ENCODE data around the gene MAGI2.

Gene MAGI2

GRCh38 chr7:78703391-78703790 lies 750.1 kb downstream of the MAGI2 start:
- no peak for DNase-seq

DNA sequence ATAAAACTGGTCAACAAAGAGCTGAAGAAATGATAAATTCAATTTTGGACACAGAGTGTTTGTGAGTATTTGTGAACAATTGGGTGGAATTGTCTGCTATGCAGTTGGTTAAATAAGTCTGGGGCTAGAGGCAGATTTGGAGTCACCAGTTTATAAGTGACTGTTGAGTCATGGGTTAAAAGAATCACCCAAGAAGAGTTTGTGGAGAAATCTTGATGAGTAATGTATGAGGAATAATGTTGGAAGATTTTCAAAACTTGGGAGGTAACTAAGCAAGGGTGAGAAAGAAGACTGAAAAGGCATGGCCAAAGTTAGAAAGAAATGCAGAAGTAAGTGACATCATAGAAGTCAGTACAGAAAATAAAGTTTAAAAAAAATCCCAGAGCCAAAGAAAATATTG lies 750.7 kb downstream of the MAGI2 start:
- no peak for DNase-seq

DNA sequence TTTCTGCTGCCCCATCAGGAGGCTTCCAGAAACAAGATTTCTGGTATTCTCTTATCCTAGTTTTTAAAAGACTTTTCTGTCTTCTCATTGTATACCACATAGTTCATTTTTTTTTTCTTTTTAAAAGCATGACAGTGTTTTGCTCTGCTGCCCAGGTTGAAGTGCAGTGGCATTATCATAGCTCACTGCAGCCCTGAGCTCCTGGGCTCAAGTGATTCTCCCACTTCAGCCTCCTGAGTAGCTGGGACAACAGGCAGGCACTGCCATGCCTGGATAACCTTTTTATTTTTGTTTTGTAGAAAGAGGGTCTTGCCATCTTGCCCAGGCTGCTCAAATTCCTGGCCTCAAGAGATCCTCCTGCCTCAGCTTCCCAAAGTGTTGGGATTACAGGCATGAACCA lies 757.6 kb downstream of the MAGI2 start:
- DNase-seq: no peak

DNA sequence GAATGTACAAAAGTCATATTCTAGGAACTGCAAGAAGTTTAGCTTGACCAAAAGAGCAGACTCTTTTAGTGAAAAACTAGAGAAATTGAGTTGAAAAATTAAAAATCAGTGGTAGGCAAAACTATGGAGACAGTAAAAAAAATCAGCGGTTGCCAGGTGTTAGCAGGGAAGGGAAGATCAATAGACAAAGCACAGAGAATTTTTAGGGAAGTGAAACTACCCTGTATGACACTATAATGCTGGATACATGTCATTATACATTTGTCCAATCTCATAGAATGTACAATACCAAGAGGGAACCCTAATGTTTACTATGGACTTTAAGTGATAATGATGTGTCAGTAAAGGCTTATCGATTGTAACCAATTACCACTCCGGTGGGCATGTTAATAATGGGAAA lies 761.9 kb downstream of the MAGI2 start:
- DNase-seq: no peak

DNA sequence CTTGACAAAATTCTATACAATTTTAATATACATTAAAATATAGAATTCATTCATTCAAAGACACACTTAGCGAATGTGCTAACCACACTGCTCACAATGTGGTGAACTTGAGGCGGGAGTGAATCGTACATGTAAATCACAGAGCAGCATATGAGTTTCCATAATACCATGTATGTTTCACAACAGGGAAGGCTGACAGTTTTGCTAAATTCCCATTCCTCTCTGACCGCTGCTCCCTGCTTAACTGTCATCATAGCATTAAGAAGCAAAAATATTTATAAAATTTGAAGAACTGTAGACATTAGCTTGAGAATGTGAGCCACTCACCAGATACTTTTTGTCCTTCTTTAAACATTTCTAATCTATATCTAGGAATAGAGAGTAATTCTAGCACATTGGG lies 763.3 kb downstream of the MAGI2 start:
- no peak for DNase-seq

DNA sequence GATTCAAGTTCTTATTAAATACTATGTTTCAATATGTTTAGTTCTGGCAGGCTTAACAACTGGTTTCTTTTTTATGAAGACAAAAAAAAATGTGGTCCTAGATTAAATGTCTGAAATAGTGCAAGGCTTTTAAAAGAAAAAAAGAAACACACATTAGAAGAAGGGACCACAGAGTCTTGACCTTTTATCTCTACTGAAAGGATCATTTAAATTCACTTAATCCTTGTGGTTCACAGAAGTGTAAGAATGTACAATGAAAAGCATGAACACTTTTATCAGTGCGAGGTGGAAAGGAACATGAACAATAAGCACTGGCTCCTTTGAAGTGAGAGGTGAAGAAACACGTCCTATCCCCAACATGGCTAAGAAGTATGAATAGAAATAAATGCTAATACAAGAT lies 765.1 kb downstream of the MAGI2 start:
- no peak for DNase-seq

GRCh38 chr7:78686189-78686588 lies 767.3 kb downstream of the MAGI2 start:
- DNase-seq: no peak

- no peak for DNase-seq
Measured at GRCh38 chr7:78684201-78684600, 769.3 kb downstream of the MAGI2 start.

GRCh38 chr7:78683566-78683965 lies 769.9 kb downstream of the MAGI2 start:
- DNase-seq: no peak

GRCh38 chr7:78679112-78679876 lies 774.2 kb downstream of the MAGI2 start:
- no peak for DNase-seq

DNA sequence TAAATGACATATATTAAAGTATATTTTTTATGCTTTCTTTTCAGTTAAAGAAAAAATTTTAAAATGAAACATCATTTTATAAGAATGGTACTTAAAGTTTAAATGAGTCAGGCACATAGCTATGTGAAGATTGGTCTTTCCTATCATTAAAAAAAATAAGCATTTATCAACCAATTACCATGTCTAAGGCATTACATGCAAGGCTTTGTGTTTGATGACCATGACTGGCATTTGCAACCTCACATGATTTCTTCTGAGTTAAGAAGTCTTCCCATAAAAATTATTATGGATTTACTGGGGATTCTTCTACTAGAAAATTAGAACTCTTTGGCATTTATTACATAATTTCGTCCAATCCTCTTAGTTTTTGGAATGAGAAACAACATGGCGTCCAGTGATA lies 776.1 kb downstream of the MAGI2 start:
- no peak for DNase-seq

DNA sequence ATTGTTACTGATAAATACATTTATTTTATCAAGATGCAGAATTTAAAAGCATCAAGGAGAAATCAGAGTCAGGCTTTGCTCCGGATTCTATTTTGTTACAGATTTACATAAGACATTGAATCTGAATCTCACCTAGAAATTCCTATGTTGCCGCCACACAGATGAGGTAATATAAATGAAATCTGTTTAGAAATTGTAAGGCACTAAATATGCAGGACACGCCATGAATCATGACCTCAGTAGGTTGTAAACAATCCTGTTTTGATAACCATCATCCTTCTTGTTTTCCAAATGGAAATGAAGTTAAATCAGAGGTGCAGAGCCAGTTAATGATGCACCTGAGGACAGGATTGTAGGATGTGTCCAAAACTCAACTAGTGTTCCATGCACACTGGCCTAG lies 778.0 kb downstream of the MAGI2 start:
- DNase-seq: no peak

DNA sequence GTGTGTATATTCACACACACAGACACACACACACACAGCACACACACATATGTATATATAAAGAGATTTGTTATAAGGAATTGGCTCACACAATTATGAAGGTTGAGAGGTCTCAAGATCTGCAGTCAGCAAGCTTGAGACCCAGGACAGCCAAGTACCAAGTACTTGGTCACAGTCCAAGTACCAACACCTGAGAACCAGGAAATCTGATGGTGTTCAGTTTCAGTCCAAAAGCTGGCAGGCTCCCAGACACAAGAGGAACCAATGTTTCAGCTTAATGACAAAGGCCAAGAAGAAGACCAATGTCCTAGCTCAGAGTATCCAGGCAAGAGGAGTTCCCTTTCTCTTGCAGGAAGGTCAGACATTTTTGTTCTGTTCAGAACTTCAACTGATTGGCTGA lies 780.2 kb downstream of the MAGI2 start:
- DNase-seq: no peak

- DNase-seq: no peak
Measured at GRCh38 chr7:78662939-78663338, 790.5 kb downstream of the MAGI2 start.

DNA sequence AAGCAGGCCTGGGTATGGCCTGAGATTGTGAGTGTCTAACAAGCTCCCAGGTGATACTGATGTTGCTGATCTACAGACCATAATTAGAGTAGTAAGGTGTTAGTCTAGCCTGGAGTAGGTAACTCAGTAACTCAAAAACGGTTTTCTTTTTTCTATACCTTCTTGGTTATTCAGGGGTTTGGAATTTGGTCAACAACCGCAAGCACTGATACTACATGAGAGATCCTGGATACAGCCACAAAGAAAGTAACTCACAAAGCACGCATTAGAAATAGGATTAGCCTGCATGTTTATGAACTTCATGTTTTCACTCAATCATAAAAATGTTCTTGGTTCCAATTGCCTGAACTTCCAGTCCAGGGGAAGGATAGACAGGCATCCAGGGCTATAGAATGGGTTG lies 803.5 kb downstream of the MAGI2 start:
- DNase-seq: no peak

DNA sequence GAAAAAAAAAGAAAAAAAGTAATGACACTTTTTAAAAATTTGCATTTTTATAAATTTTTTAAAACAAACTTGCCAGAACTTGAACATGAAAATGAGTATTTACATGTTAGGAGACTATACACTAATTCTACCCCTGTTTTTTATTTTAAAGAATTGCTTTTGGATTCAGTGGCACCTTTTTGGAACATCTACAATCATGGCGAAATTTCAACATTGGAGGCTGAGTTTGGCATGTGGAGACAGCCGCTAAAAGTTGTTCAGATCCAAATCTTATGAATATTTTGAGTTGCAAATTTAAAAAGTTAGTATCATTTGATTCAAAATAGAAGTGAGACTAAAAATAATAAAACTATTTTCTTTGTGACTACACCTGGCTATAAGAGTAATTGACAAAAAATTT lies 804.2 kb downstream of the MAGI2 start:
- DNase-seq: no peak

DNA sequence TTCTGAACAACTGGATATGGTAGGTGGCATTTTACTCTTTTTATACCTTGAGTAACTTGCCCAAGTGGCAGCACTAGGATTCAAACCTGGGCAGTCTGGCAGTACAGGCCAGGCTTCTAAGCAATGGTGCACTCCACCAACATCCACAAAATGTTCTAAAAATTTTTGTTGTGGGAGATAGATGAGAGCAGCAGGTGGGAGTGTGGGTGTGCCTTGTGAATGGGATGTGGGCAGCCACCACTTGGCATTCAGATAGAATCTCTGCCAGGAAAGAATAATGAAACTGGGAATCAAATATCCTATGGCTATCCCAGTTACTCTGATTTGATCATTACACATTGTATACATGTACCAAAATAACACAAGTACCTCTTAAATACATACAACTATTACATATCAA lies 810.7 kb downstream of the MAGI2 start:
- no peak for DNase-seq

DNA sequence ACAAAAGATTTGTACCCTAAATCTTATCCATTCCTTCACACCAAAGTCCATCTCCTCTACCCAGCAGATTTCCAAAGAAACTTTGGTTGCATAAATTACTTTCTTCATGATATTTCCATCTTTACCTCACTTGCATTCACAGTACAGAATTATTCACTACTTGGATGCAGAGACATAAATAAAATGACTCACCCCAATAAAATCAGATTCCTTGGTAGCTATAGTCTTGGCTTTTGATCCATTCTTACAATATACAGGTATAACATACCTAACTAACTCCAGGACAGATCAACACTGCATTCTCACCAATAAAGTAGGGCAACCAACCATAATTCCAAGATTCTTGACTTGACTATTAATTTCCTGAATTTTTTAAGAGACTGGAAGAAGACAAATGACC lies 815.1 kb downstream of the MAGI2 start:
- no peak for DNase-seq

DNA sequence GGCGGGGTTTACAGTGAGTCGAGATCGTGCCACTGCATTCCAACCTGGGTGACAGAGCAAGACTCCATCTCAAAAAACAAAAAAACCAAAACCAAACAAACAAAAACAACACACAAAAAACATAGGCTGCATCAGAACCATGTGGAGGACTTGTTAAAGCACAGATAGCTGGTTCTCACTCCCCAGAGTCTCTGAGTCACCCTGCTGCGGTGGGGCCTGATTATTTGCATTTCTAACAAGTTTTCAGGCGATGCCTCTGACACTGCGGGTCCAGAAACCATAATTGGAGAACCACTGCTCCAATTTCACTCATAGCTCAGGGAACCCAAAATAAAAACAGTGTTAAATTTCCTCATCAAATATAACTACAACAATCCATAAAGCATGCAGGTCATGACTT lies 816.7 kb downstream of the MAGI2 start:
- DNase-seq: no peak

DNA sequence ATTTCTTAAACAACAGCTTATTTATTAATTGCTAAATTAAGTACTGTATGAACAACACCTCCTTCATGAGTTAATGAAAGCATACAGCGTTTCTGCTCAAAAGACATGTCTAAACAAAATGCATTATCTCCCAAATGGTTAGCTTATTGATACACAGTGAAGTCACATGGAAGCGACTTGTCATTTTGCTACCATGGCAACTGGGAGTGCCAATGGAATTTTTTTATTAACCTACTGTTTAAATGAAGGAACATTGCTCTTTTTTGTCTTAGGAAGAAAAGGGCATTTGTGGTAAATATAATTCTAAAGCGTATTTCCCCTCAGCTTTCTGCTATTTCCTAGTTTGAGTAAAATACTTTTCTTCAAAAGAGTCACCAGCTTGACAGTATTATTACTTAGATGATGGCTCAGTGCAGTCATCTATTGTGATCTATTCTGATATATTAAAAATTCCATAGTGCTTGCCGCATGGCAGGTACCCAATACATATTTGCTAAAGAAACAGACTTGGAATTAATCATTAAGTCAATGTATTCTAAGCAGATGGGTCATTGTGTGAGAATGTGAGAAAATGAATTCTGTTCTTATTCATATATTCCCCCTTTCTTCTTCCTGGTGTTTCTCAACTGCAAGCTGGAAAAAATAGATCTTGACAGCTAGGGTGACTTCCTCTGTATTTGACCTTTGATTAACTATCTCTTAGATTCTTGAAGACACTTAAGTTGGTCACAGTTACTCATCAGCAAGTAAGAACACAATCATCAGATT lies 818.3 kb downstream of the MAGI2 start:
- DNase-seq: no peak

- no peak for DNase-seq
Measured at GRCh38 chr7:78634093-78634492, 819.4 kb downstream of the MAGI2 start.

DNA sequence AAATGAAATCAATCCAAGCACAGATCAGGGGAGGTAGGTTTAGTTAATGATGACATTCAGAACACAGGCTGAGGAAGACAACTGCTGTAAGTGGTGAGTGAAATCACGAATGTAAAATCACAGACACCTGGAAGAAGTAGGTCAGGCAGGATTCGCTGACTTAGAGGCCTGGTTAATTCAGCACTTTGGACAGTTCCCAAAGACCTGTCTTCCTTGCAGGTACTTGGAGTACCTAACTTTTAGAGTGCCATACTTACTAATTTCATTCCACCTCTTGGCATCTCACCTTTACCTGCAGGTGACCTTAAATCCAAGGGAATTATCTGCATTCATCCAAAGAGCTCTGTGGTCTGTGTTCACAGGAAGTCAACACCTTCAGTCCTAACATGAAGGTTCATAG lies 832.5 kb downstream of the MAGI2 start:
- DNase-seq: no peak

GRCh38 chr7:78616539-78616938 lies 836.9 kb downstream of the MAGI2 start:
- DNase-seq: no peak

GRCh38 chr7:78609281-78609680 lies 844.2 kb downstream of the MAGI2 start:
- DNase-seq: no peak

- no peak for DNase-seq
Measured at GRCh38 chr7:78607099-78607498, 846.4 kb downstream of the MAGI2 start.

Measured in 8988T (cell line).